IMR-90 (cell line): ENCODE measurements around the gene EFHD1. TPM values are rescaled to one million over a fixed set of nuclear protein-coding genes. Genes with fewer than 3 reads are reported as not detected.
"Not testable (repeated sequence)": the region's sequence is repeated elsewhere in the genome, so short reads cannot be mapped to it uniquely, and the experiment has no call there.

ENCODE experiments used
- ATAC-seq: fragments of 200-7000 bp; cut with Tn5 transposase; 2 replicates; pipeline ENCODE4 v1.9.1; 2020; ENCODE audit warnings: low read depth, mild to moderate bottlenecking, moderate library complexity
- BruUV-seq: library from RNA; stranded (reverse); fragments of 400-500 nt; replicated peaks from 2 replicates; lab custom pipeline; 2021; lab: Mats Ljungman, UMichigan
- CTCF ChIA-PET: fragments of 300-600 bp; formaldehyde crosslinking; extraction: SDS; loops from one replicate; lab custom pipeline; 2021; ENCODE audit warnings: antibody characterized with exemption; lab: Yijun Ruan, JAX
- POLR2A ChIA-PET: fragments of 300-600 bp; sonication (Branson Sonifier 250); formaldehyde crosslinking; loops from one replicate; lab custom pipeline; 2022; ENCODE audit warnings: antibody characterized with exemption; ENCODE audit not compliant: unreplicated experiment; lab: Charles Lee
- DNase-seq: peaks from one replicate; pipeline ENCODE4 v3.0.0; 2013
- H2AFZ ChIP-seq: replicated peaks from 2 replicates; pipeline ENCODE3; 2013; ENCODE audit warnings: low read length, mild to moderate bottlenecking; ENCODE audit not compliant: poor library complexity
- H2AK5ac ChIP-seq: 2 replicates; pipeline ENCODE4 v1.6.1; 2013; ENCODE audit warnings: low read depth, low read length, inconsistent platforms
- H2AK9ac ChIP-seq: replicated peaks from 2 replicates; pipeline ENCODE3; 2013; ENCODE audit warnings: mild to moderate bottlenecking, low read depth, low read length, moderate library complexity; ENCODE audit not compliant: poor library complexity
- H2BK120ac ChIP-seq: 2 replicates; pipeline ENCODE4 v1.6.1; 2013; ENCODE audit warnings: low read depth, low read length, inconsistent platforms
- H2BK15ac ChIP-seq: 3 replicates; pipeline ENCODE4 v1.6.1; 2013; ENCODE audit warnings: low read depth, low read length, inconsistent platforms
- H2BK20ac ChIP-seq: 2 replicates; pipeline ENCODE4 v1.6.1; 2013; ENCODE audit warnings: low read depth, mild to moderate bottlenecking, inconsistent platforms, low read length, moderate library complexity
- H2BK5ac ChIP-seq: 2 replicates; pipeline ENCODE4 v1.6.1; 2013; ENCODE audit warnings: mild to moderate bottlenecking, low read depth, low read length, inconsistent platforms; ENCODE audit not compliant: poor library complexity, severe bottlenecking
- H3K14ac ChIP-seq: replicated peaks from 2 replicates; pipeline ENCODE4 v1.6.1; 2013; ENCODE audit warnings: low read depth, low read length, inconsistent platforms
- H3K18ac ChIP-seq: 2 replicates; pipeline ENCODE4 v1.6.1; 2013; ENCODE audit warnings: low read depth, low read length, control low read depth
- H3K23ac ChIP-seq: 2 replicates; pipeline ENCODE4 v1.6.1; 2013; ENCODE audit warnings: low read depth, low read length, inconsistent platforms
- H3K27ac ChIP-seq: 2 replicates; pipeline ENCODE4 v1.5.1; 2013; ENCODE audit warnings: mild to moderate bottlenecking, control low read depth, low read length; ENCODE audit not compliant: insufficient read depth
- H3K27me3 ChIP-seq: 2 replicates; pipeline ENCODE4 v1.6.1; 2013; ENCODE audit warnings: low read length; ENCODE audit not compliant: control insufficient read depth, insufficient read depth
- H3K36me3 ChIP-seq: 2 replicates; pipeline ENCODE4 v1.6.1; 2013; ENCODE audit warnings: low read length, mixed read lengths; ENCODE audit not compliant: control insufficient read depth, insufficient read depth
- H3K4ac ChIP-seq: 2 replicates; pipeline ENCODE4 v1.6.1; 2013; ENCODE audit warnings: low read depth, low read length, inconsistent platforms
- H3K4me1 ChIP-seq: 2 replicates; pipeline ENCODE4 v1.6.1; 2013; ENCODE audit warnings: low read length, mixed read lengths; ENCODE audit not compliant: control insufficient read depth, insufficient read depth
- H3K4me2 ChIP-seq: 2 replicates; pipeline ENCODE4 v1.6.1; 2013; ENCODE audit warnings: low read depth, mild to moderate bottlenecking, control low read depth, low read length, moderate library complexity
- H3K4me3 ChIP-seq: 2 replicates; pipeline ENCODE4 v1.5.1; 2013; ENCODE audit warnings: low read depth, mild to moderate bottlenecking, control low read depth, low read length, moderate library complexity; ENCODE audit not compliant: insufficient read depth
- H3K56ac ChIP-seq: 2 replicates; pipeline ENCODE4 v1.6.1; 2013; ENCODE audit warnings: low read length, inconsistent platforms; ENCODE audit not compliant: insufficient read depth; ENCODE audit errors: extremely low read depth
- H3K79me1 ChIP-seq, 2 experiments: 2 replicates each; pipeline ENCODE4 v1.6.1; 2013; ENCODE audit warnings: low read length in 2 of 2, inconsistent platforms in 1 of 2, low read depth in 1 of 2
- H3K9ac ChIP-seq: 2 replicates; pipeline ENCODE4 v1.6.1; 2013; ENCODE audit warnings: low read depth, low read length, control low read depth
- H3K9me1 ChIP-seq: 2 replicates; pipeline ENCODE4 v1.6.1; 2013; ENCODE audit warnings: low read length, inconsistent platforms; ENCODE audit not compliant: insufficient read depth
- H3K9me3 ChIP-seq: 2 replicates; pipeline ENCODE4 v1.6.1; 2013; ENCODE audit warnings: low read length; ENCODE audit not compliant: control insufficient read depth, insufficient read depth
- H4K20me1 ChIP-seq: 2 replicates; pipeline ENCODE4 v1.6.1; 2013; ENCODE audit warnings: low read length, inconsistent platforms; ENCODE audit not compliant: insufficient read depth
- H4K5ac ChIP-seq: 2 replicates; pipeline ENCODE4 v1.6.1; 2013; ENCODE audit warnings: mild to moderate bottlenecking, low read depth, low read length, control low read depth
- H4K8ac ChIP-seq, 2 experiments: 2 replicates each; pipeline ENCODE4 v1.6.1; 2013; ENCODE audit warnings: low read depth in 2 of 2, low read length in 2 of 2, control low read depth in 1 of 2, inconsistent platforms in 1 of 2
- H4K91ac ChIP-seq: 2 replicates; pipeline ENCODE4 v1.6.1; 2013; ENCODE audit warnings: low read depth, low read length, inconsistent platforms; ENCODE audit not compliant: insufficient read depth
- BHLHE40 ChIP-seq: fragments of 150-350 bp; IDR thresholded peaks from 2 replicates; pipeline ENCODE4 v1.6.1; 2016; ENCODE audit warnings: mild to moderate bottlenecking, low read depth, low read length
- CEBPB ChIP-seq: IDR thresholded peaks from 2 replicates; pipeline ENCODE4 v1.6.1; 2012; ENCODE audit warnings: low read depth, low read length, improper control_type of control experiment
- WGBS, 2 experiments: methylation state at CpG; one replicate each; pipeline versions ENCODE4 v1.1.5 to v1.1.7; 2013; ENCODE audit warnings: missing lambda C conversion rate in 2 of 2; ENCODE audit not compliant: insufficient read length in 1 of 2; ENCODE audit errors: extremely low coverage in 2 of 2; 5-methylcytosine and 5-hydroxymethylcytosine counted together
- dilution Hi-C: fragments of 300-500 bp; cut with HindIII; formaldehyde crosslinking; loops from one replicate; pipeline ENCODE4 v1.14.3; 2018; ENCODE audit warnings: low sequenced_read_pairs; ENCODE audit not compliant: unreplicated experiment
- in situ Hi-C: fragments of 300-500 bp; cut with MboI; formaldehyde crosslinking; loops from 3 replicates; pipeline ENCODE4 v1.14.3; 2019; ENCODE audit warnings: low sequenced_read_pairs, inconsistent platforms, mixed read lengths
- intact Hi-C: fragments of 100-400 bp; cut with micrococcal nuclease; formaldehyde crosslinking; loops from 2 replicates; pipeline ENCODE4 v1.10.0; 2022
- polyA plus RNA-seq, 3 experiments: library from polyadenylated mRNA; depleted of rRNA; stranded (reverse); fragments of >200 nt; gene quantifications; 2 replicates each; pipeline ENCODE4 v1.2.3, GENCODE V29; 2012; ENCODE audit warnings: low replicate concordance in 1 of 3
- total RNA-seq: library from RNA; depleted of rRNA; stranded (reverse); fragments of >200 nt; gene quantifications from 2 replicates; pipeline ENCODE4 v1.2.3, GENCODE V29; 2012

Gene EFHD1
- total and polyA plus RNA-seq, 2 of the 4 experiments (the other 2 are of a cell fraction), result 0.27 TPM; not detected in 1

- TF ChIP-seq CEBPB (no peak), BHLHE40 (no peak)
These were observed 1.1 kb downstream of the EFHD1 start (continued) for GRCh38 chr2:232634206-232635150.

- H3K4me1 ChIP-seq, H2BK5ac ChIP-seq, H3K56ac ChIP-seq, H2BK15ac ChIP-seq, H3K23ac ChIP-seq, DNase-seq, H2BK120ac ChIP-seq, H3K4ac ChIP-seq, H2AK5ac ChIP-seq, H3K9ac ChIP-seq, H4K20me1 ChIP-seq, POLR2A ChIA-PET, H3K36me3 ChIP-seq, in situ Hi-C loops, H3K9me1 ChIP-seq, BruUV-seq, H3K9me3 ChIP-seq, H3K79me1 ChIP-seq, H3K4me3 ChIP-seq, H2BK20ac ChIP-seq, H4K5ac ChIP-seq, H3K4me2 ChIP-seq, H3K27ac ChIP-seq, H4K8ac ChIP-seq, H2AK9ac ChIP-seq, H2AFZ ChIP-seq, ATAC-seq, CTCF ChIA-PET, H3K14ac ChIP-seq, H4K91ac ChIP-seq, intact Hi-C loops, dilution Hi-C loops, H3K18ac ChIP-seq: not testable (repeated sequence)
- peaks cover 65% of the 10 kb centered on the region for H3K27me3 ChIP-seq
- no CpG with 5 or more reads among the region's 10 CpGs for WGBS, 2 experiments
These were observed 2.0 kb downstream of the EFHD1 start for GRCh38 chr2:232635376-232635775.
